HL-60 (cell line): Measurements from ENCODE around the gene NEURL1.

Experiments
- POLR2AphosphoS5 ChIP-seq: IDR thresholded peaks from 2 replicates; pipeline ENCODE4 v1.6.1; 2012; ENCODE audit warnings: low read depth
- TF ChIP-seq, protein P1 (sequence below): IDR thresholded peaks from one replicate; pipeline ENCODE4 v1.5.1; 2011; ENCODE audit warnings: low read length, control low read depth, inconsistent platforms; ENCODE audit not compliant: insufficient read depth
- TF ChIP-seq, protein P2 (sequence below): IDR thresholded peaks from 2 replicates; pipeline ENCODE4 v1.6.1; 2012; ENCODE audit warnings: low read depth; ENCODE audit not compliant: insufficient replicate concordance

DNA sequence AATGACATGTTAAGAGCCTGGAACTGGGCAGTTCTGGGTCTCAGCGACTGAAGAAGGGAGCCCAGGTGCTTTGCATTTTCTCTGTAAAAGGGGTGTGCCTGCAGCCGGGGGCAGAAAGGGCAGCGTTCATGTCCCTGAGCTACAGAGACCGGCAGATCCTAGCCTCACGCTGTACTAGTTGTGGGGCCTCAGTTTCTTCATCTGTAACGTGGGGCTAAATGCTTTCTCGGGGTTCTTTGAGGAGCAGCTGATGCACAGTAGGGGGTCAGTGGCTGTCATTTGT is 79.6 kb downstream of the NEURL1 start:
- TF ChIP-seq, protein P1, sequence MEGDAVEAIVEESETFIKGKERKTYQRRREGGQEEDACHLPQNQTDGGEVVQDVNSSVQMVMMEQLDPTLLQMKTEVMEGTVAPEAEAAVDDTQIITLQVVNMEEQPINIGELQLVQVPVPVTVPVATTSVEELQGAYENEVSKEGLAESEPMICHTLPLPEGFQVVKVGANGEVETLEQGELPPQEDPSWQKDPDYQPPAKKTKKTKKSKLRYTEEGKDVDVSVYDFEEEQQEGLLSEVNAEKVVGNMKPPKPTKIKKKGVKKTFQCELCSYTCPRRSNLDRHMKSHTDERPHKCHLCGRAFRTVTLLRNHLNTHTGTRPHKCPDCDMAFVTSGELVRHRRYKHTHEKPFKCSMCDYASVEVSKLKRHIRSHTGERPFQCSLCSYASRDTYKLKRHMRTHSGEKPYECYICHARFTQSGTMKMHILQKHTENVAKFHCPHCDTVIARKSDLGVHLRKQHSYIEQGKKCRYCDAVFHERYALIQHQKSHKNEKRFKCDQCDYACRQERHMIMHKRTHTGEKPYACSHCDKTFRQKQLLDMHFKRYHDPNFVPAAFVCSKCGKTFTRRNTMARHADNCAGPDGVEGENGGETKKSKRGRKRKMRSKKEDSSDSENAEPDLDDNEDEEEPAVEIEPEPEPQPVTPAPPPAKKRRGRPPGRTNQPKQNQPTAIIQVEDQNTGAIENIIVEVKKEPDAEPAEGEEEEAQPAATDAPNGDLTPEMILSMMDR, result no peak
- TF ChIP-seq POLR2AphosphoS5, result no peak
- TF ChIP-seq, protein P2, sequence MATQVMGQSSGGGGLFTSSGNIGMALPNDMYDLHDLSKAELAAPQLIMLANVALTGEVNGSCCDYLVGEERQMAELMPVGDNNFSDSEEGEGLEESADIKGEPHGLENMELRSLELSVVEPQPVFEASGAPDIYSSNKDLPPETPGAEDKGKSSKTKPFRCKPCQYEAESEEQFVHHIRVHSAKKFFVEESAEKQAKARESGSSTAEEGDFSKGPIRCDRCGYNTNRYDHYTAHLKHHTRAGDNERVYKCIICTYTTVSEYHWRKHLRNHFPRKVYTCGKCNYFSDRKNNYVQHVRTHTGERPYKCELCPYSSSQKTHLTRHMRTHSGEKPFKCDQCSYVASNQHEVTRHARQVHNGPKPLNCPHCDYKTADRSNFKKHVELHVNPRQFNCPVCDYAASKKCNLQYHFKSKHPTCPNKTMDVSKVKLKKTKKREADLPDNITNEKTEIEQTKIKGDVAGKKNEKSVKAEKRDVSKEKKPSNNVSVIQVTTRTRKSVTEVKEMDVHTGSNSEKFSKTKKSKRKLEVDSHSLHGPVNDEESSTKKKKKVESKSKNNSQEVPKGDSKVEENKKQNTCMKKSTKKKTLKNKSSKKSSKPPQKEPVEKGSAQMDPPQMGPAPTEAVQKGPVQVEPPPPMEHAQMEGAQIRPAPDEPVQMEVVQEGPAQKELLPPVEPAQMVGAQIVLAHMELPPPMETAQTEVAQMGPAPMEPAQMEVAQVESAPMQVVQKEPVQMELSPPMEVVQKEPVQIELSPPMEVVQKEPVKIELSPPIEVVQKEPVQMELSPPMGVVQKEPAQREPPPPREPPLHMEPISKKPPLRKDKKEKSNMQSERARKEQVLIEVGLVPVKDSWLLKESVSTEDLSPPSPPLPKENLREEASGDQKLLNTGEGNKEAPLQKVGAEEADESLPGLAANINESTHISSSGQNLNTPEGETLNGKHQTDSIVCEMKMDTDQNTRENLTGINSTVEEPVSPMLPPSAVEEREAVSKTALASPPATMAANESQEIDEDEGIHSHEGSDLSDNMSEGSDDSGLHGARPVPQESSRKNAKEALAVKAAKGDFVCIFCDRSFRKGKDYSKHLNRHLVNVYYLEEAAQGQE, result no peak
